Stomach (tissue), 9 donors: ENCODE data around the gene CALN1. TPM values are rescaled to one million over a fixed set of nuclear protein-coding genes. Genes with fewer than 3 reads are reported as not detected.

Experiments used
- DNase-seq, 2 donors: peaks; one replicate each; pipeline versions ENCODE4 v3.0.0 to v3.0.0-alpha.2; 2013 to 2019
- H3K27ac ChIP-seq, 5 donors: fragments of 200-600 bp in 4 of 5; sonication (generic) in 4 of 5; one replicate each; pipeline ENCODE4 v1.5.1; 2013 to 2019; ENCODE audit warnings: mild to moderate bottlenecking in 1 of 5, moderate library complexity in 1 of 5
- H3K27me3 ChIP-seq, 3 donors: fragments of 200-600 bp; sonication (generic); one replicate each; pipeline ENCODE4 v1.5.1; 2017 to 2019; ENCODE audit warnings: mixed run types in 1 of 3
- H3K36me3 ChIP-seq, 4 donors: fragments of 200-600 bp; sonication (generic); 1 replicate in 3 of 4; 2 replicates in 1 of 4; pipeline ENCODE4 v1.5.1; 2016 to 2019
- H3K4me1 ChIP-seq, 4 donors: fragments of 200-600 bp; sonication (generic); one replicate each; pipeline ENCODE4 v1.5.1; 2016 to 2019
- H3K4me3 ChIP-seq, 4 donors: fragments of 200-600 bp; sonication (generic) in 3 of 4; one replicate each; pipeline ENCODE4 v1.5.1; 2016 to 2019; ENCODE audit warnings: mild to moderate bottlenecking in 1 of 4
- H3K9me3 ChIP-seq, 4 donors: fragments of 200-600 bp; sonication (generic); one replicate each; pipeline ENCODE4 v1.5.1; 2016 to 2019
- CTCF ChIP-seq, 7 experiments: fragments of 450-650 bp in 4 of 7; fragments of 200-600 bp in 3 of 7; sonication (generic) in 3 of 7; IDR thresholded peaks; one replicate each; pipeline ENCODE4 v1.5.1; 2016 to 2019; ENCODE audit warnings: antibody characterized with exemption in 7 of 7, control low read depth in 2 of 7, mild to moderate bottlenecking in 1 of 7
- EP300 ChIP-seq: sonication (generic); formaldehyde crosslinking; IDR thresholded peaks from one replicate; pipeline ENCODE4 v1.6.1; 2017; ENCODE audit warnings: antibody characterized with exemption
- POLR2A ChIP-seq, 4 donors: fragments of 450-650 bp; IDR thresholded peaks; one replicate each; pipeline ENCODE4 v1.6.1; 2016; ENCODE audit warnings: antibody characterized with exemption in 4 of 4, control low read depth in 2 of 4, mild to moderate bottlenecking in 1 of 4, moderate library complexity in 1 of 4
- POLR2AphosphoS5 ChIP-seq, 3 donors: sonication (generic); formaldehyde crosslinking; IDR thresholded peaks; one replicate each; pipeline ENCODE4 v1.6.1; 2016; ENCODE audit warnings: antibody characterized with exemption in 3 of 3
- WGBS, 5 donors: extraction: QIAGEN DNeasy Blood & Tissue Kit in 3 of 5; methylation state at CpG; one replicate each; pipeline versions ENCODE4 v1.1.5 to v1.1.7; 2013 to 2018; 5-methylcytosine and 5-hydroxymethylcytosine counted together
- intact Hi-C: fragments of 100-400 bp; cut with DNase I; formaldehyde crosslinking; loops from one replicate; pipeline ENCODE4 v1.15.1; 2023; ENCODE audit warnings: low total_unique reads
- polyA plus RNA-seq, 3 donors: library from polyadenylated mRNA; stranded (reverse); fragments of 200-250 nt; gene quantifications; one replicate each; pipeline ENCODE4 v1.2.3, GENCODE V29; 2013
- total RNA-seq, 5 donors: library from RNA; depleted of rRNA; stranded (reverse); fragments of >200 nt; gene quantifications; one replicate each; pipeline versions ENCODE4 v1.1.0 to v1.2.3, GENCODE V29; 2014 to 2016
- donor health status: healthy with polysubstance abuse.
- donor health status: Bipolar disorder and iron deficiency.
- donor health status: healthy.

The CALN1 gene
- total and polyA plus RNA-seq, 8 donors, result under 0.01 to 51.9 (median 0.37) TPM; not detected in 5

GRCh38 chr7:72405418-72405817 lies 6.7 kb downstream of the CALN1 start:
- 33 to 52% (median 38%) methylated on average over 11 of the region's 11 CpGs for WGBS, 5 donors
- Histone ChIP-seq H3K9me3 (no peaks in the 10 kb centered on the region), H3K36me3 (no peaks in the 10 kb centered on the region), H3K27ac (no peak overlapping the region), H3K27me3 (no peaks in the 10 kb centered on the region), H3K4me1 (no peaks in the 10 kb centered on the region), H3K4me3 (no peak overlapping the region)
- no peak for TF ChIP-seq EP300
- no peak for TF ChIP-seq CTCF (IDR thresholded peaks at IDR 0.05)
- no peak for TF ChIP-seq POLR2A (IDR thresholded peaks at IDR 0.05)
- no peak for TF ChIP-seq POLR2AphosphoS5 (IDR thresholded peaks at IDR 0.05)
- DNase-seq, result peak in 1 of 2 donors; percentile 45
- intact Hi-C loops, result no loop called here

- Histone ChIP-seq H3K9me3 (no peaks in the 10 kb centered on the region), H3K36me3 (no peaks in the 10 kb centered on the region), H3K4me1 (no peaks in the 10 kb centered on the region), H3K27me3 (no peaks in the 10 kb centered on the region), H3K4me3 (no peak overlapping the region), H3K27ac (no peak overlapping the region)
- intact Hi-C loops, result no loop called here
- 83 to 90% (median 87%) methylated on average over 5 of the region's 5 CpGs for WGBS, 5 donors
- TF ChIP-seq EP300, result no peak
- no peak for TF ChIP-seq POLR2AphosphoS5 (IDR thresholded peaks at IDR 0.05)
- TF ChIP-seq CTCF (IDR thresholded peaks at IDR 0.05), result no peak
- no peak for TF ChIP-seq POLR2A (IDR thresholded peaks at IDR 0.05)
- no peak for DNase-seq
Measured at GRCh38 chr7:72404743-72405142, 7.4 kb downstream of the CALN1 start.

- WGBS, 5 donors, result 69 to 85% (median 82%) methylated on average over 9 of the region's 9 CpGs
- intact Hi-C loops, result no loop called here
- DNase-seq, result peak in 1 of 2 donors; percentile 2
- no peaks in the 10 kb centered on the region for H3K4me1 ChIP-seq
- no peak overlapping the region for H3K4me3 ChIP-seq
- H3K36me3 ChIP-seq, result no peaks in the 10 kb centered on the region
- TF ChIP-seq EP300 (no peak), POLR2A (IDR thresholded peaks at IDR 0.05) (no peak), CTCF (IDR thresholded peaks at IDR 0.05) (no peak), POLR2AphosphoS5 (IDR thresholded peaks at IDR 0.05) (no peak)
- no peak overlapping the region for H3K27ac ChIP-seq
- no peaks in the 10 kb centered on the region for H3K9me3 ChIP-seq
- no peaks in the 10 kb centered on the region for H3K27me3 ChIP-seq
Measured at GRCh38 chr7:72403458-72404076, 8.6 kb downstream of the CALN1 start.

- H3K4me1 ChIP-seq, result no peaks in the 10 kb centered on the region
- H3K4me3 ChIP-seq, result no peak overlapping the region
- no peaks in the 10 kb centered on the region for H3K9me3 ChIP-seq
- WGBS, 5 donors, result 11 to 35% (median 26%) methylated on average over 1 of the region's 1 CpG
- no peak overlapping the region for H3K27ac ChIP-seq
- intact Hi-C loops, result no loop called here
- H3K27me3 ChIP-seq, result no peaks in the 10 kb centered on the region
- no peaks in the 10 kb centered on the region for H3K36me3 ChIP-seq
- DNase-seq, result no peak
- TF ChIP-seq POLR2A (IDR thresholded peaks at IDR 0.05), result no peak
- no peak for TF ChIP-seq EP300
- TF ChIP-seq CTCF (IDR thresholded peaks at IDR 0.05), result no peak
- no peak for TF ChIP-seq POLR2AphosphoS5 (IDR thresholded peaks at IDR 0.05)
Measured at GRCh38 chr7:72394016-72394415, 18.1 kb downstream of the CALN1 start.
